NCI-H2196 (cell line): ENCODE results near the gene SEC22A.

Source experiments
- DNase-seq: peaks from one replicate; lab custom pipeline; 2025; ENCODE audit not compliant: unreplicated experiment; lab: John Stamatoyannopoulos, UW

The SEC22A gene

GRCh38 chr3:123301331-123302184 lies 99.8 kb downstream of the SEC22A start:
- DNase-seq, result no peak

- no peak for DNase-seq
These were observed 101.2 kb downstream of the SEC22A start for GRCh38 chr3:123302961-123303360.

- DNase-seq, result no peak
These were observed 102.3 kb downstream of the SEC22A start for GRCh38 chr3:123303976-123304560.

- DNase-seq, result no peak
These were observed 103.4 kb downstream of the SEC22A start for GRCh38 chr3:123305192-123305591.

- no peak for DNase-seq
These were observed 105.3 kb downstream of the SEC22A start for GRCh38 chr3:123307064-123307463.

GRCh38 chr3:123310186-123310585 lies 108.4 kb downstream of the SEC22A start:
- no peak for DNase-seq

GRCh38 chr3:123310741-123311140 lies 109.0 kb downstream of the SEC22A start:
- DNase-seq, result peak; percentile 20

GRCh38 chr3:123311201-123311600 lies 109.5 kb downstream of the SEC22A start:
- DNase-seq, result no peak

GRCh38 chr3:123312331-123313265 lies 110.9 kb downstream of the SEC22A start:
- no peak for DNase-seq

- no peak for DNase-seq
These were observed 112.1 kb downstream of the SEC22A start for GRCh38 chr3:123313889-123314288.

- peak; percentile 50 for DNase-seq
These were observed 112.9 kb downstream of the SEC22A start for GRCh38 chr3:123314359-123315270.

- DNase-seq, result no peak
These were observed 113.5 kb downstream of the SEC22A start for GRCh38 chr3:123315271-123315595.

GRCh38 chr3:123317716-123318115 lies 116.0 kb downstream of the SEC22A start:
- DNase-seq, result no peak

GRCh38 chr3:123318374-123318773 lies 116.6 kb downstream of the SEC22A start:
- no peak for DNase-seq

GRCh38 chr3:123319760-123320159 lies 118.0 kb downstream of the SEC22A start:
- DNase-seq, result no peak

- DNase-seq, result no peak
These were observed 118.5 kb downstream of the SEC22A start for GRCh38 chr3:123320221-123320620.

GRCh38 chr3:123321806-123322205 lies 120.1 kb downstream of the SEC22A start:
- no peak for DNase-seq

GRCh38 chr3:123322866-123323265 lies 121.1 kb downstream of the SEC22A start:
- no peak for DNase-seq
